Measurements from ENCODE around the gene SIT1. TPM values are rescaled to one million over a fixed set of nuclear protein-coding genes. Genes with fewer than 3 reads are reported as not detected.
A peak's percentile ranks its signal among the peaks of the same experiment; 100 is the strongest.

Gene SIT1
- total RNA-seq, 1 experiment from 2014 or later = not detected

DNA sequence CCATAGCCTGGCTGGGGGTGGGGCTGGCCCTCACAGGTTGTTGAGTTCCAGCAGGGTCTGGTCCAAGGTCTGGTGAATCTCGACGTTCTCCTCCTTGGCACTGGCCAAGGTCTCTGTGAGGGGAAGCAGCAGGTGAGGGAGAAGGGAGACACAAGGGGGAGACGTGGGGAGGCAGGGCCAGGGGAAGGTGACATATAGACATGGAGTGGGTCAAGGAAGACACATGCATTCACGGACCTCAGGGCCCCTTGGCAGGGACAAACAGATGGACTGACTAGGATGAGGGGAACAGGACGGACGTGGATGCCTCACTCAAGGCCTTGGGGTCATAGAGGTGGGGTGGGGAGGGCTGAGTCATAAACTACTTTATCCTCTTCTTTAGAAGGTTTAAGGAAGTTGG lies 31.3 kb upstream of the SIT1 start:
- CTCF ChIA-PET = no interaction called here
- H3K36me3 ChIP-seq (ENCODE audit: control insufficient read depth, insufficient read depth, low read length) = 0 out of 2 replicates have a peak, but pooled peaks cover 3% of the 10 kb centered on the region

DNA sequence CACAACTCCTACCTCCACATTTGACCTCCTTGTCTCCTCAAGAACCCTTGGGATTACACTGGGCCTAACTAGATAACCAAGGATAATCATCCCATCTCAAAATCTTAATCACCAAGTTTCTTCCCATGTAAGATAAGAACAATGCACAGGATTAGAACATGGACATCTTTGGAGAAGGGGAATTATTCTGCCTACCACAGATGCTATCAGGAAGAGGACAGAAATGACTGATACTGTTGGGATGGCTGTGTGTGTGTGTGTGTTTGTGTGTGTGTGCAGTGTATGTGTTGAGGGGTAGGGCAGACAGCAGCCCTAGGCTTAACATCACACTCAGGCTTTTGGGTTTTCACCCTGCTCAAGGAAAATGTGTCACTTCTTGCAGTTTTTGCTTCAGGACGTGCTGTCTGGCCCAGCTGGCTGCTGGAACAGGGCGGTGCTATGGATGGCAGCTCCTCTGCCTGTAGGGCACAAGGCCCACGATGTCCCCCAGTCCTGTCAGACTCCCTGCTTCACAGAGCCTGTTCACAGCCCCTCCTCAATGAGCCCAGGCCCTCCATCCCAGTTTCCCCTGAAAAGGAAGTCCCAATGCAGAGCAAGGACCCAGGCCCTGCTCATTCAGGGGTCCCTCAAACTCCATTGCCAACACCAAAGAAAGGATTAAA lies 30.7 kb upstream of the SIT1 start:
- no peaks in the 10 kb centered on the region for H3K36me3 ChIP-seq (ENCODE audit: control insufficient read depth, insufficient read depth, low read length)
- intact Hi-C loops (cut with micrococcal nuclease; ENCODE audit: unreplicated experiment) = no loop called here
- in situ Hi-C loops (cut with HindIII; ENCODE audit: low pct_unique_long_range_greater_than_20kb, low sequenced_read_pairs) = no loop called here
- no TSS peak for BruUV-seq (replicated peaks)
- TF ChIP-seq POLR2AphosphoS5 (IDR thresholded peaks at IDR 0.05; ENCODE audit: low read depth, low read length) (0 out of 2 replicates have a peak, but pooled peaks have one; percentile 44), SIN3A (IDR thresholded peaks at IDR 0.05; ENCODE audit: borderline replicate concordance, insufficient read depth, low read depth, low read length) (no peak), TCF7L2 (IDR thresholded peaks at IDR 0.05; ENCODE audit: low read depth, low read length) (no peak)
- TF ChIP-seq, protein P1, sequence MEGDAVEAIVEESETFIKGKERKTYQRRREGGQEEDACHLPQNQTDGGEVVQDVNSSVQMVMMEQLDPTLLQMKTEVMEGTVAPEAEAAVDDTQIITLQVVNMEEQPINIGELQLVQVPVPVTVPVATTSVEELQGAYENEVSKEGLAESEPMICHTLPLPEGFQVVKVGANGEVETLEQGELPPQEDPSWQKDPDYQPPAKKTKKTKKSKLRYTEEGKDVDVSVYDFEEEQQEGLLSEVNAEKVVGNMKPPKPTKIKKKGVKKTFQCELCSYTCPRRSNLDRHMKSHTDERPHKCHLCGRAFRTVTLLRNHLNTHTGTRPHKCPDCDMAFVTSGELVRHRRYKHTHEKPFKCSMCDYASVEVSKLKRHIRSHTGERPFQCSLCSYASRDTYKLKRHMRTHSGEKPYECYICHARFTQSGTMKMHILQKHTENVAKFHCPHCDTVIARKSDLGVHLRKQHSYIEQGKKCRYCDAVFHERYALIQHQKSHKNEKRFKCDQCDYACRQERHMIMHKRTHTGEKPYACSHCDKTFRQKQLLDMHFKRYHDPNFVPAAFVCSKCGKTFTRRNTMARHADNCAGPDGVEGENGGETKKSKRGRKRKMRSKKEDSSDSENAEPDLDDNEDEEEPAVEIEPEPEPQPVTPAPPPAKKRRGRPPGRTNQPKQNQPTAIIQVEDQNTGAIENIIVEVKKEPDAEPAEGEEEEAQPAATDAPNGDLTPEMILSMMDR (IDR thresholded peaks at IDR 0.05) = no peak
- TF ChIP-seq, protein P2, sequence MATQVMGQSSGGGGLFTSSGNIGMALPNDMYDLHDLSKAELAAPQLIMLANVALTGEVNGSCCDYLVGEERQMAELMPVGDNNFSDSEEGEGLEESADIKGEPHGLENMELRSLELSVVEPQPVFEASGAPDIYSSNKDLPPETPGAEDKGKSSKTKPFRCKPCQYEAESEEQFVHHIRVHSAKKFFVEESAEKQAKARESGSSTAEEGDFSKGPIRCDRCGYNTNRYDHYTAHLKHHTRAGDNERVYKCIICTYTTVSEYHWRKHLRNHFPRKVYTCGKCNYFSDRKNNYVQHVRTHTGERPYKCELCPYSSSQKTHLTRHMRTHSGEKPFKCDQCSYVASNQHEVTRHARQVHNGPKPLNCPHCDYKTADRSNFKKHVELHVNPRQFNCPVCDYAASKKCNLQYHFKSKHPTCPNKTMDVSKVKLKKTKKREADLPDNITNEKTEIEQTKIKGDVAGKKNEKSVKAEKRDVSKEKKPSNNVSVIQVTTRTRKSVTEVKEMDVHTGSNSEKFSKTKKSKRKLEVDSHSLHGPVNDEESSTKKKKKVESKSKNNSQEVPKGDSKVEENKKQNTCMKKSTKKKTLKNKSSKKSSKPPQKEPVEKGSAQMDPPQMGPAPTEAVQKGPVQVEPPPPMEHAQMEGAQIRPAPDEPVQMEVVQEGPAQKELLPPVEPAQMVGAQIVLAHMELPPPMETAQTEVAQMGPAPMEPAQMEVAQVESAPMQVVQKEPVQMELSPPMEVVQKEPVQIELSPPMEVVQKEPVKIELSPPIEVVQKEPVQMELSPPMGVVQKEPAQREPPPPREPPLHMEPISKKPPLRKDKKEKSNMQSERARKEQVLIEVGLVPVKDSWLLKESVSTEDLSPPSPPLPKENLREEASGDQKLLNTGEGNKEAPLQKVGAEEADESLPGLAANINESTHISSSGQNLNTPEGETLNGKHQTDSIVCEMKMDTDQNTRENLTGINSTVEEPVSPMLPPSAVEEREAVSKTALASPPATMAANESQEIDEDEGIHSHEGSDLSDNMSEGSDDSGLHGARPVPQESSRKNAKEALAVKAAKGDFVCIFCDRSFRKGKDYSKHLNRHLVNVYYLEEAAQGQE (IDR thresholded peaks at IDR 0.05; ENCODE audit: insufficient read depth in 1 of 2, low read depth in 2 of 2, low read length in 1 of 2) = no peak
- POLR2A ChIA-PET = no interaction called here
- no peak overlapping the region for H3K4me3 ChIP-seq (ENCODE audit: low read depth in 2 of 2, low read length in 2 of 2)
- no peaks in the 10 kb centered on the region for H3K9me3 ChIP-seq (ENCODE audit: control insufficient read depth, insufficient read depth, low read depth, low read length)
- H3K27ac ChIP-seq (ENCODE audit: low read length) = peak overlapping the region; percentile 36; the same call in 1 of the 2 replicates
- ATAC-seq (peak; percentile 37), DNase-seq (ENCODE audit: low read depth, low spot score) (no peak)
- CTCF ChIA-PET = no interaction called here
- H3K27me3 ChIP-seq (ENCODE audit: control insufficient read depth, insufficient read depth, low read length) = no peaks in the 10 kb centered on the region
- peaks cover 12% of the 10 kb centered on the region; the same call in 1 of the 2 replicates for H3K4me1 ChIP-seq (ENCODE audit: control insufficient read depth, insufficient read depth, low read length)

More for the DNA sequence above, 31.3 kb upstream of the SIT1 start:
- ATAC-seq = peak; percentile 9
- no peak for DNase-seq (ENCODE audit: low read depth, low spot score)
- intact Hi-C loops (cut with micrococcal nuclease; ENCODE audit: unreplicated experiment) = no loop called here
- no peak for TF ChIP-seq SIN3A (IDR thresholded peaks at IDR 0.05; ENCODE audit: borderline replicate concordance, insufficient read depth, low read depth, low read length)
- TF ChIP-seq POLR2AphosphoS5 (IDR thresholded peaks at IDR 0.05; ENCODE audit: low read depth, low read length) = no peak
- TF ChIP-seq, protein P1 (IDR thresholded peaks at IDR 0.05) = no peak
- TF ChIP-seq TCF7L2 (IDR thresholded peaks at IDR 0.05; ENCODE audit: low read depth, low read length) = no peak
- TF ChIP-seq, protein P2 (IDR thresholded peaks at IDR 0.05; ENCODE audit: insufficient read depth in 1 of 2, low read depth in 2 of 2, low read length in 1 of 2) = no peak
- Histone ChIP-seq H3K4me1 (ENCODE audit: control insufficient read depth, insufficient read depth, low read length) (peaks cover 16% of the 10 kb centered on the region), H3K27ac (ENCODE audit: low read length) (no peak overlapping the region), H3K4me3 (ENCODE audit: low read depth in 2 of 2, low read length in 2 of 2) (no peak overlapping the region), H3K9me3 (ENCODE audit: control insufficient read depth, insufficient read depth, low read depth, low read length) (no peaks in the 10 kb centered on the region), H3K27me3 (ENCODE audit: control insufficient read depth, insufficient read depth, low read length) (no peaks in the 10 kb centered on the region)
- BruUV-seq (replicated peaks) = no TSS peak
- in situ Hi-C loops (cut with HindIII; ENCODE audit: low pct_unique_long_range_greater_than_20kb, low sequenced_read_pairs) = no loop called here
- POLR2A ChIA-PET = no interaction called here

Data from Panc1 (cell line).